Epithelial cell of prostate (primary cell): ENCODE results near the gene RFK.

Source experiments
- DNase-seq: peaks from one replicate; pipeline ENCODE4 v3.0.0-alpha.2; 2011; ENCODE audit warnings: low read depth, low spot score
- H3K27ac ChIP-seq: fragments of 450-650 bp; 2 replicates; pipeline ENCODE4 v1.5.1; 2017; ENCODE audit warnings: mild to moderate bottlenecking

Gene RFK

DNA sequence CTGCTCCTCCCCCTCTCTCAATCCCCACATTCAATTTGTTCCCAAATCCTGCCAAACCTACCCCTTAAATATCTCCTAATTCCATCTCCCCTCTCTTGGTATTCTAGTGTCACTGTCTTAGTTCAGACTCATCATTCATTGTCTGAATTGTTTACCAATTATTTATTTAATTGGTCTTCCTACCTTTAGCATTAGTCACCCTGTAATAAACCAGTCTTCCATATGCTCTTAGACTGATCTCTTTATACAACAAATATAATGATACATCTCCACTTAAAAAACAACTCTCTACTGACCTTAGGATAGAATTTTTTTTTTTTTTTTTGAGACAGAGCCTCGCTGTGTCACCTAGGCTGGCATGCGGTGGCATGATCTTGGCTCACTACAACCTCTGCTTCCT, 51.4 kb downstream of the RFK start:
- H3K27ac ChIP-seq, result no peak overlapping the region
- DNase-seq, result no peak

DNA sequence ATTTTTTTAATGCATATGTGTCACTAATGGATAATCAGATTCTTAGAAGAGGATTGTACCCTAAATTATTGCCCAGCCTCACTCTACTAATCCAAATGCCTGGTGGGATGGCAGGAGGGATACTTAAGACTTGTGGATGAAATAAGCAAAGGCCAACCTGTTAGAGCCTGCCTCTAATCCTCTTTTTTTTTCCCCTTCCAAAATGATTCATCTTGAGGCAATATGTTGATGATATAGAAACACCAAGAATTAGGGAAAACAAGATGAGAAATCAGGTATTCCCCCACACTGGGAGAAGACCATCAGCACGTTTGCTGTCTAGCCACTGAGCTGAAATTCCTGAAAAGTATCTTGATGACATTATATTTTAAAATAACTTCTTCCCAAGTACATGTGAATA, 52.0 kb downstream of the RFK start:
- no peak overlapping the region for H3K27ac ChIP-seq
- DNase-seq, result no peak

GRCh38 chr9:76341616-76342015, 52.6 kb downstream of the RFK start:
- H3K27ac ChIP-seq, result no peak overlapping the region
- no peak for DNase-seq

DNA sequence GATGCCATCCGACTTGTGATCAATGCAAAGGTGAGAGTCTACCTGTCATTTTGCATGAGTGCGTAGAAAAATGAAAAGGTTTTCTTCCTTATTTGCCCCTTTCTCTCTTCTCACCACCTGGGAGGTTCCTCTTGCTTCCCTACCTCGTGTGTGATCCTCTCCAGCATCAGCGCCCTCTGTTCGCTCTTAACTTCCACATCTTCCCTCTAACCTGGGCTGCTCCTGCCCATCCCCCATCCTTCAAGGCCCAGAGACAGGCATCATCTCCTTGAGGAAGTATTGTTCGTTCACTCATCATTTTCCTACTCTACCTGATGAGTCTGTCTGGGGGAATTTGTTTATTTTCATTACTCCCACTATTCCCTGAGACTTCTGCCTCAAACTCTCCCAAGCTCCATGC, 55.8 kb downstream of the RFK start:
- H3K27ac ChIP-seq, result no peak overlapping the region
- DNase-seq, result no peak

- DNase-seq, result no peak
- no peak overlapping the region for H3K27ac ChIP-seq
Observed at GRCh38 chr9:76336027-76336426, 58.2 kb downstream of the RFK start.
